ENCODE measurements around the gene SELENOK.

Gene SELENOK

GRCh38 chr3:53841296-53841695 is 50.4 kb downstream of the SELENOK start:
- no peak for DNase-seq

DNA sequence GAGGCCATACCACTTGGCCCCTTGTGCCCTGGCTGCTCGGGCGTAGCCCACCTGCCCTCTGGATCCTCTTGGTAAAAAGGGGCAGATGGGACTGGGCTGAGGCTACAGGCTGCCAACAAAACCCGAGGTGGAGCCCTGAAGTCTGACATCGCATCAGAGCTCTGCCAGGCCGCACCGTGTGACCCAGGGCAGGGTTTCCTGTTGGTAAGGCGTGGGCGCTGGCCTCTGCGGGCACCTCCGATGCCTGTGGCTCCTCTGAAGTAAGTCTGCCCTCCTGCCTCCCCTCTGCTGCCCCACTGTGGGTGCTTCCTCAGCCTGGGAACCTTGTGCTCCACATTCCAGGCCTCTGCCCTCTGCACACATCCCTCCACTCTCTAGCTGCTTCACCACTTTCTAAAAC is 54.3 kb downstream of the SELENOK start:
- no peak for DNase-seq

- DNase-seq, result no peak
Observed at GRCh38 chr3:53836084-53836872, 55.4 kb downstream of the SELENOK start.

DNA sequence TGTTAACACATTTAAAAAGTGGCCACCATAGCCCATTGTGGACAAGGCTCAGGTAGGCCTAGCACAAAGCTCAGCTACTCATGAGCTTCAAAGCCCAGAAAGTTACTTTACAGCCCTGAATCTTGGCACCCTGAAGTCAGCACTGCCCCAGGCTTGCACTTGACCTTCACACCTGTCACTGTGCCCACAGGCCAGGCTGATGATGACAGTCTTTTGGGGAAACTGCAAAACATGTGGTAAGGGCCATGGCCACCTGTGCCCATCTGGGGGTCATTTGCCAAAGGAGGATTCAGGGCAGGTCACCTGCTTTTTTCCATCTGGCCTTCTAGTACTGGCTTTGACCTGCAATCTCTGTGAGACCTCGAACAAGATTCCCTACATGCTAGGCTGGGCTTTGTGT is 56.4 kb downstream of the SELENOK start:
- no peak for DNase-seq

- no peak for DNase-seq
Observed at GRCh38 chr3:53834429-53835095, 57.1 kb downstream of the SELENOK start.
